WTC11 (cell line): ENCODE results near the gene PSMD12. TPM values are rescaled to one million over a fixed set of nuclear protein-coding genes. Genes with fewer than 3 reads are reported as not detected.

ENCODE experiments used
- ATF1 ChIP-seq: sonication (generic); formaldehyde crosslinking; IDR thresholded peaks from 2 replicates; pipeline ENCODE4 v1.8.1; 2023; ENCODE audit warnings: mild to moderate bottlenecking, moderate library complexity, missing genetic modification reagents
- CREB1 ChIP-seq: sonication (generic); formaldehyde crosslinking; IDR thresholded peaks from 2 replicates; pipeline ENCODE4 v1.8.0; 2023; ENCODE audit warnings: mild to moderate bottlenecking, missing genetic modification reagents
- CREM ChIP-seq: sonication (generic); formaldehyde crosslinking; IDR thresholded peaks from 2 replicates; pipeline ENCODE4 v1.8.1; 2022; ENCODE audit warnings: mild to moderate bottlenecking, missing genetic modification reagents, moderate library complexity
- ETV6 ChIP-seq: sonication (generic); formaldehyde crosslinking; IDR thresholded peaks from 2 replicates; pipeline ENCODE4 v1.8.1; 2022; ENCODE audit warnings: mild to moderate bottlenecking, missing genetic modification reagents
- GABPB1 ChIP-seq: sonication (generic); formaldehyde crosslinking; IDR thresholded peaks from 2 replicates; pipeline ENCODE4 v1.8.1; 2023; ENCODE audit warnings: mild to moderate bottlenecking, missing genetic modification reagents
- GRHL2 ChIP-seq: fragments of 250-450 bp; sonication (Bioruptor Pico); IDR thresholded peaks from 2 replicates; pipeline ENCODE4 v1.8.0; 2022; ENCODE audit warnings: mild to moderate bottlenecking, moderate library complexity; ENCODE audit not compliant: insufficient replicate concordance, severe bottlenecking
- IRF1 ChIP-seq: sonication (generic); formaldehyde crosslinking; IDR thresholded peaks from 2 replicates; pipeline ENCODE4 v1.8.0; 2023; ENCODE audit warnings: missing genetic modification reagents
- IRF2 ChIP-seq: sonication (generic); formaldehyde crosslinking; IDR thresholded peaks from 2 replicates; pipeline ENCODE4 v1.8.0; 2022; ENCODE audit warnings: low read depth, missing genetic modification reagents, borderline replicate concordance
- MAX ChIP-seq: sonication (generic); formaldehyde crosslinking; IDR thresholded peaks from 2 replicates; pipeline ENCODE4 v1.8.0; 2022; ENCODE audit warnings: mild to moderate bottlenecking, missing genetic modification reagents
- MLX ChIP-seq: sonication (generic); formaldehyde crosslinking; IDR thresholded peaks from 2 replicates; pipeline ENCODE4 v1.8.1; 2023; ENCODE audit warnings: mild to moderate bottlenecking, missing genetic modification reagents, moderate library complexity
- NFATC4 ChIP-seq: fragments of 250-450 bp; sonication (Bioruptor Pico); IDR thresholded peaks from 2 replicates; pipeline ENCODE4 v1.9.0; 2021; ENCODE audit warnings: mild to moderate bottlenecking
- NFYB ChIP-seq: sonication (generic); formaldehyde crosslinking; conservative IDR thresholded peaks from 2 replicates; pipeline ENCODE4 v1.8.0; 2022; ENCODE audit warnings: low read depth, missing genetic modification reagents
- NR2C2 ChIP-seq: sonication (generic); formaldehyde crosslinking; IDR thresholded peaks from 2 replicates; pipeline ENCODE4 v1.8.0; 2022; ENCODE audit warnings: mild to moderate bottlenecking, missing genetic modification reagents
- NR3C1 ChIP-seq: sonication (generic); formaldehyde crosslinking; conservative IDR thresholded peaks from 2 replicates; pipeline ENCODE4 v1.8.1; 2023; ENCODE audit warnings: low read depth, mild to moderate bottlenecking, missing genetic modification reagents
- OVOL2 ChIP-seq: fragments of 250-450 bp; sonication (Bioruptor Pico); IDR thresholded peaks from 2 replicates; pipeline ENCODE4 v1.9.0; 2021; ENCODE audit warnings: mild to moderate bottlenecking, borderline replicate concordance
- RELA ChIP-seq: sonication (generic); formaldehyde crosslinking; IDR thresholded peaks from 2 replicates; pipeline ENCODE4 v1.8.1; 2022; ENCODE audit warnings: missing genetic modification reagents, mild to moderate bottlenecking, borderline replicate concordance
- SP1 ChIP-seq: sonication (generic); formaldehyde crosslinking; conservative IDR thresholded peaks from 2 replicates; pipeline ENCODE4 v1.8.1; 2022; ENCODE audit warnings: missing genetic modification reagents
- STAT6 ChIP-seq: sonication (generic); formaldehyde crosslinking; conservative IDR thresholded peaks from 2 replicates; pipeline ENCODE4 v1.8.1; 2023; ENCODE audit warnings: mild to moderate bottlenecking, low read depth, missing genetic modification reagents, moderate library complexity
- TP53 ChIP-seq: sonication (generic); formaldehyde crosslinking; IDR thresholded peaks from 2 replicates; pipeline ENCODE4 v1.8.1; 2023; ENCODE audit warnings: mild to moderate bottlenecking, missing genetic modification reagents
- ZBTB21 ChIP-seq: sonication (generic); formaldehyde crosslinking; IDR thresholded peaks from 2 replicates; pipeline ENCODE4 v1.8.1; 2023; ENCODE audit warnings: mild to moderate bottlenecking, missing genetic modification reagents, borderline replicate concordance
- ZBTB43 ChIP-seq: sonication (generic); formaldehyde crosslinking; IDR thresholded peaks from 2 replicates; pipeline ENCODE4 v1.8.1; 2023; ENCODE audit warnings: mild to moderate bottlenecking, missing genetic modification reagents
- ZNF138 ChIP-seq: sonication (generic); formaldehyde crosslinking; conservative IDR thresholded peaks from 2 replicates; pipeline ENCODE4 v1.8.1; 2022; ENCODE audit warnings: mild to moderate bottlenecking, moderate library complexity, missing genetic modification reagents
- ZNF416 ChIP-seq: fragments of 250-450 bp; sonication (Bioruptor Pico); IDR thresholded peaks from 2 replicates; pipeline ENCODE4 v1.9.0; 2021; ENCODE audit warnings: mild to moderate bottlenecking, inconsistent platforms
- ZNF425 ChIP-seq: fragments of 250-450 bp; sonication (Bioruptor Pico); conservative IDR thresholded peaks from 2 replicates; pipeline ENCODE4 v1.9.0; 2021; ENCODE audit warnings: mild to moderate bottlenecking
- total RNA-seq: library from RNA; stranded (reverse); gene quantifications from 3 replicates; pipeline ENCODE4 v1.2.3, GENCODE V29; 2021
- TF ChIP-seq, protein P1 (sequence below): fragments of 250-450 bp; sonication (Bioruptor Pico); IDR thresholded peaks from 2 replicates; pipeline ENCODE4 v1.9.0; 2021; ENCODE audit warnings: mild to moderate bottlenecking, borderline replicate concordance
- TF ChIP-seq, protein P2 (sequence below): fragments of 250-450 bp; sonication (Bioruptor Pico); IDR thresholded peaks from 2 replicates; pipeline ENCODE4 v1.9.0; 2021; ENCODE audit warnings: moderate library complexity, mild to moderate bottlenecking, inconsistent platforms, borderline replicate concordance

The PSMD12 gene
- total RNA-seq, 1 experiment from 2014 or later, result 66.9 TPM

DNA sequence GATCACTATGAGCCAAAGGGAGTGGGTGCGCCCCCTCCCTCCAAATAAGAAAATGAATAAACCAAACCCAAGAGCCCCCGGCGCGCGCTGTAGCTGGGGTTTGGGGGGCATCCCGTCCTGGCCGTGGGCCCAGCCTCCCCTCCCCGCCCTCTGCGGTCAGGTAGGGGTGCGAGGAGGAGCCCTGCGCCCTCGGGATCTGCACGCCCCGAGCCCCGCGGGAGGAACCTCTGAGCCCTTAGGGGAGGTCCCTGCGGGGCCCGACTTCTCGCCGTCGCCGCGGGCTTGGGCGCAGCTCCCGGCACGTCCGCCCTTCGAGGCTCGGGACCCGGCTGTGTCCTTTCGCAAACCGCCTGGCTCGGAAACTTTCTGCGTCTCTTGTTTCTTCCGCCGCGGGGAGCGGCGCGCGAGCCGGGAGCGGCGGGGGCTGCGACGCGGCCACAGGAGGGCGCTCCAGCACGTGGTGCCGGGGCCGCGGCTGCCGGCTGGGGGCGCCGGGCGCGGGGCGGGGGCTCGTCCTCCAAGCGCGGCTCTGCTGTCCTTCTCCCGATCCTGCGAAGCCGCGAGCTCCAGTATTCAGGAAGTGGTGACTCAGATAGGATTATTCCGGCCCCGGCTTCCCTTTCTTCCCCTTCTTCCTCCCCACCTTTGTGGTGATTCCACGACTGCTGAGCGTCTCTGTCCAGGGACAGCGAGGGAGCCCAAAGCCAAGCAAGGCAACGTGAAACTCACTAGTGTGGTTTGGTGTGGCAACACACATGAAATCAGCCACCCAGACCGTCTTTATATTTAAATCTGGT lies 12.3 kb upstream of the PSMD12 start (continued):
- TF ChIP-seq MLX (CRISPR knock-in tag) (no peak), NR2C2 (CRISPR knock-in tag) (no peak), CREB1 (CRISPR knock-in tag) (no peak), SP1 (CRISPR knock-in tag) (peak; percentile 69), NR3C1 (CRISPR knock-in tag) (0 out of 2 replicates have a peak, but pooled peaks have one; percentile 27), GABPB1 (CRISPR knock-in tag) (no peak), RELA (CRISPR knock-in tag) (no peak), ETV6 (peak; percentile 72; the same call in 1 of the 2 replicates), ZNF416 (CRISPR knock-in tag) (no peak), NFATC4 (CRISPR knock-in tag) (no peak), IRF2 (CRISPR knock-in tag) (no peak), IRF1 (CRISPR knock-in tag) (no peak), CREM (CRISPR knock-in tag) (peak; percentile 76), MAX (CRISPR knock-in tag) (no peak; the same call in 1 of the 2 replicates), TP53 (no peak; the same call in 1 of the 2 replicates), STAT6 (CRISPR knock-in tag) (no peak), ZBTB43 (CRISPR knock-in tag) (no peak), ZNF138 (CRISPR knock-in tag) (0 out of 2 replicates have a peak, but pooled peaks have one; percentile 8), ATF1 (0 out of 2 replicates have a peak, but pooled peaks have one; percentile 37), GRHL2 (CRISPR knock-in tag) (no peak), NFYB (CRISPR knock-in tag) (no peak), OVOL2 (no peak), ZNF425 (CRISPR knock-in tag) (no peak), ZBTB21 (CRISPR knock-in tag) (0 out of 2 replicates have a peak, but pooled peaks have one; percentile 34)
- TF ChIP-seq, protein P1, sequence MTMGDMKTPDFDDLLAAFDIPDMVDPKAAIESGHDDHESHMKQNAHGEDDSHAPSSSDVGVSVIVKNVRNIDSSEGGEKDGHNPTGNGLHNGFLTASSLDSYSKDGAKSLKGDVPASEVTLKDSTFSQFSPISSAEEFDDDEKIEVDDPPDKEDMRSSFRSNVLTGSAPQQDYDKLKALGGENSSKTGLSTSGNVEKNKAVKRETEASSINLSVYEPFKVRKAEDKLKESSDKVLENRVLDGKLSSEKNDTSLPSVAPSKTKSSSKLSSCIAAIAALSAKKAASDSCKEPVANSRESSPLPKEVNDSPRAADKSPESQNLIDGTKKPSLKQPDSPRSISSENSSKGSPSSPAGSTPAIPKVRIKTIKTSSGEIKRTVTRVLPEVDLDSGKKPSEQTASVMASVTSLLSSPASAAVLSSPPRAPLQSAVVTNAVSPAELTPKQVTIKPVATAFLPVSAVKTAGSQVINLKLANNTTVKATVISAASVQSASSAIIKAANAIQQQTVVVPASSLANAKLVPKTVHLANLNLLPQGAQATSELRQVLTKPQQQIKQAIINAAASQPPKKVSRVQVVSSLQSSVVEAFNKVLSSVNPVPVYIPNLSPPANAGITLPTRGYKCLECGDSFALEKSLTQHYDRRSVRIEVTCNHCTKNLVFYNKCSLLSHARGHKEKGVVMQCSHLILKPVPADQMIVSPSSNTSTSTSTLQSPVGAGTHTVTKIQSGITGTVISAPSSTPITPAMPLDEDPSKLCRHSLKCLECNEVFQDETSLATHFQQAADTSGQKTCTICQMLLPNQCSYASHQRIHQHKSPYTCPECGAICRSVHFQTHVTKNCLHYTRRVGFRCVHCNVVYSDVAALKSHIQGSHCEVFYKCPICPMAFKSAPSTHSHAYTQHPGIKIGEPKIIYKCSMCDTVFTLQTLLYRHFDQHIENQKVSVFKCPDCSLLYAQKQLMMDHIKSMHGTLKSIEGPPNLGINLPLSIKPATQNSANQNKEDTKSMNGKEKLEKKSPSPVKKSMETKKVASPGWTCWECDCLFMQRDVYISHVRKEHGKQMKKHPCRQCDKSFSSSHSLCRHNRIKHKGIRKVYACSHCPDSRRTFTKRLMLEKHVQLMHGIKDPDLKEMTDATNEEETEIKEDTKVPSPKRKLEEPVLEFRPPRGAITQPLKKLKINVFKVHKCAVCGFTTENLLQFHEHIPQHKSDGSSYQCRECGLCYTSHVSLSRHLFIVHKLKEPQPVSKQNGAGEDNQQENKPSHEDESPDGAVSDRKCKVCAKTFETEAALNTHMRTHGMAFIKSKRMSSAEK (CRISPR knock-in tag), result no peak
- TF ChIP-seq, protein P2, sequence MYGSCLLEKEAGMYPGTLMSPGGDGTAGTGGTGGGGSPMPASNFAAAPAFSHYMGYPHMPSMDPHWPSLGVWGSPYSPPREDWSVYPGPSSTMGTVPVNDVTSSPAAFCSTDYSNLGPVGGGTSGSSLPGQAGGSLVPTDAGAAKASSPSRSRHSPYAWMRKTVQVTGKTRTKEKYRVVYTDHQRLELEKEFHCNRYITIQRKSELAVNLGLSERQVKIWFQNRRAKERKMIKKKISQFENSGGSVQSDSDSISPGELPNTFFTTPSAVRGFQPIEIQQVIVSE (CRISPR knock-in tag), result no peak
